Tibial nerve (tissue), 4 donors: ENCODE measurements around the gene ZNF143. TPM values are rescaled to one million over a fixed set of nuclear protein-coding genes. Genes with fewer than 3 reads are reported as not detected.
"Not testable (repeated sequence)": the region's sequence is repeated elsewhere in the genome, so short reads cannot be mapped to it uniquely, and the experiment has no call there.

Experiments
- DNase-seq, 2 donors: peaks; one replicate each; pipeline ENCODE4 v3.0.0-alpha.2; 2019; ENCODE audit warnings: low spot score in 2 of 2
- H3K27ac ChIP-seq, 4 donors: fragments of 200-600 bp; sonication (generic) in 3 of 4; one replicate each; pipeline ENCODE4 v1.5.1; 2017 to 2019; ENCODE audit warnings: mild to moderate bottlenecking in 1 of 4
- H3K27me3 ChIP-seq, 2 donors: fragments of 200-600 bp; sonication (generic) in 1 of 2; one replicate each; pipeline versions ENCODE4 v1.5.1 to v1.6.0; 2017 to 2019
- H3K36me3 ChIP-seq, 3 donors: fragments of 200-600 bp; sonication (generic); one replicate each; pipeline ENCODE4 v1.5.1; 2018 to 2019
- H3K4me1 ChIP-seq, 4 donors: fragments of 200-600 bp; sonication (generic) in 3 of 4; one replicate each; pipeline ENCODE4 v1.5.1; 2017 to 2019
- H3K4me3 ChIP-seq, 4 donors: fragments of 200-600 bp; sonication (generic) in 3 of 4; one replicate each; pipeline ENCODE4 v1.5.1; 2017 to 2019; ENCODE audit warnings: mild to moderate bottlenecking in 1 of 4, moderate library complexity in 1 of 4
- H3K9me3 ChIP-seq, 4 donors: fragments of 200-600 bp; sonication (generic) in 3 of 4; one replicate each; pipeline ENCODE4 v1.5.1; 2017 to 2019
- CTCF ChIP-seq, 5 experiments: fragments of 200-600 bp in 3 of 5; fragments of 450-650 bp in 2 of 5; sonication (generic) in 3 of 5; IDR thresholded peaks; one replicate each; pipeline ENCODE4 v1.5.1; 2016 to 2019; ENCODE audit warnings: antibody characterized with exemption in 5 of 5, mild to moderate bottlenecking in 3 of 5, moderate library complexity in 2 of 5
- EP300 ChIP-seq, 2 donors: sonication (generic); formaldehyde crosslinking; IDR thresholded peaks; one replicate each; pipeline ENCODE4 v1.6.1; 2017; ENCODE audit warnings: antibody characterized with exemption in 2 of 2, mild to moderate bottlenecking in 1 of 2
- POLR2A ChIP-seq, 2 donors: fragments of 450-650 bp; IDR thresholded peaks; one replicate each; pipeline ENCODE4 v1.6.1; 2017; ENCODE audit warnings: antibody characterized with exemption in 2 of 2, mild to moderate bottlenecking in 2 of 2, moderate library complexity in 2 of 2
- WGBS, 2 donors: methylation state at CpG; one replicate each; pipeline ENCODE4 v1.1.5; 2018; 5-methylcytosine and 5-hydroxymethylcytosine counted together
- total RNA-seq, 4 donors: library from RNA; depleted of rRNA; stranded (reverse); fragments of >200 nt; gene quantifications; one replicate each; pipeline ENCODE4 v1.1.0, GENCODE V29; 2016

ZNF143 gene
- total RNA-seq, 4 donors from 2014 or later = 14.0 to 40.9 (median 23.8) TPM

- H3K9me3 ChIP-seq = no peaks in the 10 kb centered on the region
- no peaks in the 10 kb centered on the region for H3K27me3 ChIP-seq
- H3K4me3 ChIP-seq = no peak overlapping the region
- no peaks in the 10 kb centered on the region for H3K4me1 ChIP-seq
- DNase-seq = no peak
- H3K27ac ChIP-seq = no peak overlapping the region
- TF ChIP-seq CTCF (IDR thresholded peaks at IDR 0.05) (no peak), EP300 (IDR thresholded peaks at IDR 0.05) (no peak)
- peaks cover 2 to 92% (median 37%) of the 10 kb centered on the region in 3 donors for H3K36me3 ChIP-seq
- WGBS, 2 donors = 65 to 72% methylated on average over 4 of the region's 4 CpGs
These were observed 37.8 kb downstream of the ZNF143 start for GRCh38 chr11:9498457-9499078.

GRCh38 chr11:9506489-9507276 lies 45.9 kb downstream of the ZNF143 start:
- Histone ChIP-seq H3K4me3 (no peak overlapping the region), H3K36me3 (peaks cover 0 to 47% (median 0%) of the 10 kb centered on the region in 3 donors), H3K4me1 (peaks cover 0 to 13% (median 1%) of the 10 kb centered on the region in 4 donors), H3K27ac (peak overlapping the region in 1 of 4 donors; percentile 51), H3K9me3 (no peaks in the 10 kb centered on the region), H3K27me3 (no peaks in the 10 kb centered on the region)
- 43 to 44% methylated on average over 6 of the region's 6 CpGs for WGBS, 2 donors
- TF ChIP-seq POLR2A (IDR thresholded peaks at IDR 0.05) = no peak
- TF ChIP-seq EP300 (IDR thresholded peaks at IDR 0.05) = peak in 1 of 2 donors; percentile 27
- TF ChIP-seq CTCF (IDR thresholded peaks at IDR 0.05) = peak; percentile 82 to 91 (median 88)
- DNase-seq = peak; percentile 67 to 86

- TF ChIP-seq POLR2A (IDR thresholded peaks at IDR 0.05) (no peak), EP300 (IDR thresholded peaks at IDR 0.05) (no peak), CTCF (IDR thresholded peaks at IDR 0.05) (no peak)
- no peaks in the 10 kb centered on the region for H3K27me3 ChIP-seq
- WGBS, 2 donors = 57 to 61% methylated on average over 1 of the region's 1 CpG
- peaks cover 0 to 50% (median 0%) of the 10 kb centered on the region in 3 donors for H3K36me3 ChIP-seq
- H3K4me1 ChIP-seq = peaks cover 0 to 13% (median 1%) of the 10 kb centered on the region in 4 donors
- no peaks in the 10 kb centered on the region for H3K9me3 ChIP-seq
- peak overlapping the region in 1 of 4 donors; percentile 51 for H3K27ac ChIP-seq
- no peak overlapping the region for H3K4me3 ChIP-seq
- DNase-seq = no peak
These were observed 46.4 kb downstream of the ZNF143 start for GRCh38 chr11:9507277-9507580.

- Histone ChIP-seq H3K27ac (no peak overlapping the region), H3K4me1 (peaks cover 0 to 13% (median 1%) of the 10 kb centered on the region in 4 donors), H3K4me3 (no peak overlapping the region), H3K36me3 (peaks cover 0 to 52% (median 5%) of the 10 kb centered on the region in 3 donors), H3K9me3 (no peaks in the 10 kb centered on the region), H3K27me3 (no peaks in the 10 kb centered on the region)
- no peak for DNase-seq
- no peak for TF ChIP-seq EP300 (IDR thresholded peaks at IDR 0.05)
- TF ChIP-seq POLR2A (IDR thresholded peaks at IDR 0.05) = no peak
- no peak for TF ChIP-seq CTCF (IDR thresholded peaks at IDR 0.05)
- 95 to 99% methylated on average over 2 of the region's 2 CpGs for WGBS, 2 donors
These were observed 48.2 kb downstream of the ZNF143 start for GRCh38 chr11:9509041-9509440.

- Histone ChIP-seq H3K36me3 (peaks cover 0 to 86% (median 8%) of the 10 kb centered on the region in 3 donors), H3K9me3 (no peaks in the 10 kb centered on the region), H3K27me3 (no peaks in the 10 kb centered on the region), H3K27ac (no peak overlapping the region), H3K4me1 (peaks cover 0 to under 1% (median 0%) of the 10 kb centered on the region in 4 donors), H3K4me3 (no peak overlapping the region)
- DNase-seq = no peak
- WGBS, 2 donors = 95 to 96% methylated on average over 5 of the region's 5 CpGs
- TF ChIP-seq EP300 (IDR thresholded peaks at IDR 0.05) (no peak), CTCF (IDR thresholded peaks at IDR 0.05) (no peak), POLR2A (IDR thresholded peaks at IDR 0.05) (no peak)
These were observed 51.7 kb downstream of the ZNF143 start for GRCh38 chr11:9512370-9513019.

GRCh38 chr11:9514576-9514975 lies 53.8 kb downstream of the ZNF143 start:
- H3K4me3 ChIP-seq, H3K27me3 ChIP-seq, DNase-seq, H3K9me3 ChIP-seq, H3K27ac ChIP-seq, H3K4me1 ChIP-seq: not testable (repeated sequence)
- peaks cover 0 to 86% (median 8%) of the 10 kb centered on the region in 3 donors for H3K36me3 ChIP-seq
- WGBS, 2 donors = 92 to 94% methylated on average over 1 of the region's 1 CpG
